Activated naive CD4-positive, alpha-beta T cell treated with anti-CD3 and anti-CD28 coated beads for 36 hours (primary cell): ENCODE measurements around the gene PCDHGC3. TPM values are rescaled to one million over a fixed set of nuclear protein-coding genes. Genes with fewer than 3 reads are reported as not detected.

Source experiments
- CTCF ChIA-PET: fragments of 350-600 bp; sonication (Branson Sonifier 250); formaldehyde crosslinking; loops from one replicate; lab custom pipeline; 2021; ENCODE audit warnings: antibody characterized with exemption; lab: Charles Lee
- DNase-seq: peaks from one replicate; pipeline ENCODE4 v3.0.0-alpha.2; 2020
- H3K27ac Mint-ChIP-seq: one replicate; pipeline ENCODE4 v1.8.0; 2021; ENCODE audit warnings: mild to moderate bottlenecking, mixed read lengths
- H3K27me3 Mint-ChIP-seq: one replicate; pipeline ENCODE4 v1.8.0; 2021; ENCODE audit warnings: low read depth, mixed read lengths
- H3K36me3 Mint-ChIP-seq: one replicate; pipeline ENCODE4 v1.8.0; 2021; ENCODE audit warnings: low read depth, mixed read lengths
- H3K4me1 Mint-ChIP-seq: one replicate; pipeline ENCODE4 v1.8.0; 2021; ENCODE audit warnings: low read depth, mixed read lengths
- H3K4me3 Mint-ChIP-seq: one replicate; pipeline ENCODE4 v1.8.0; 2021; ENCODE audit warnings: mild to moderate bottlenecking, moderate library complexity, mixed read lengths
- H3K9me3 Mint-ChIP-seq: one replicate; pipeline ENCODE4 v1.8.0; 2021; ENCODE audit warnings: mixed read lengths
- intact Hi-C: fragments of 100-400 bp; cut with micrococcal nuclease; formaldehyde crosslinking; loops from one replicate; pipeline ENCODE4 v1.15.1; 2023
- total RNA-seq, 2 experiments: library from RNA; stranded (reverse); gene quantifications; one replicate each; pipeline ENCODE4 v1.2.3, GENCODE V29; 2021

The PCDHGC3 gene
- total RNA-seq, 2 experiments from 2014 or later, result 0.12 to 0.17 TPM

- Mint-ChIP-seq H3K36me3 (no peaks in the 10 kb centered on the region), H3K27ac (no peak overlapping the region), H3K4me3 (no peak overlapping the region), H3K27me3 (peaks cover 21% of the 10 kb centered on the region), H3K9me3 (peaks cover 2% of the 10 kb centered on the region), H3K4me1 (no peaks in the 10 kb centered on the region)
- CTCF ChIA-PET, result interaction anchor here (0.7 to 1.0 kb wide), 2 partner anchors 95 to 288 kb away, joined by 4 read pairs; partner anchors contain the start of gene PCDHGB3
- no peak for DNase-seq
- intact Hi-C loops, result no loop called here
Measured at GRCh38 chr5:141465351-141465750, 10.4 kb upstream of the PCDHGC3 start.

DNA sequence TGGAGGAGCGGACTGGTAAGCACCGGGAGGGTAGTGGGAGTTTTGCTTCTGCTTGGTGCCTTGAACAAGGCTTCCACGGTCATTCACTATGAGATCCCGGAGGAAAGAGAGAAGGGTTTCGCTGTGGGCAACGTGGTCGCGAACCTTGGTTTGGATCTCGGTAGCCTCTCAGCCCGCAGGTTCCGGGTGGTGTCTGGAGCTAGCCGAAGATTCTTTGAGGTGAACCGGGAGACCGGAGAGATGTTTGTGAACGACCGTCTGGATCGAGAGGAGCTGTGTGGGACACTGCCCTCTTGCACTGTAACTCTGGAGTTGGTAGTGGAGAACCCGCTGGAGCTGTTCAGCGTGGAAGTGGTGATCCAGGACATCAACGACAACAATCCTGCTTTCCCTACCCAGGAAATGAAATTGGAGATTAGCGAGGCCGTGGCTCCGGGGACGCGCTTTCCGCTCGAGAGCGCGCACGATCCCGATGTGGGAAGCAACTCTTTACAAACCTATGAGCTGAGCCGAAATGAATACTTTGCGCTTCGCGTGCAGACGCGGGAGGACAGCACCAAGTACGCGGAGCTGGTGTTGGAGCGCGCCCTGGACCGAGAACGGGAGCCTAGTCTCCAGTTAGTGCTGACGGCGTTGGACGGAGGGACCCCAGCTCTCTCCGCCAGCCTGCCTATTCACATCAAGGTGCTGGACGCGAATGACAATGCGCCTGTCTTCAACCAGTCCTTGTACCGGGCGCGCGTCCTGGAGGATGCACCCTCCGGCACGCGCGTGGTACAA, 556 bp downstream of the PCDHGC3 start:
- CTCF ChIA-PET, result interaction anchor here (1.1 to 2.8 kb wide), 10 partner anchors 12 to 82 kb away, joined by 3 to 9 read pairs (median 6); partner anchors contain the start of genes PCDHGA10, PCDHGA12, PCDHGB6 and PCDHGC5
- no peaks in the 10 kb centered on the region for H3K36me3 Mint-ChIP-seq
- peak overlapping the region; percentile 86 for H3K4me3 Mint-ChIP-seq
- H3K27me3 Mint-ChIP-seq, result peaks cover 55% of the 10 kb centered on the region
- intact Hi-C loops, result loop anchor here (2.0 to 5.0 kb wide), 2 partner anchors 54 to 88 kb away; partner anchors contain the start of gene PCDHGA11
- peaks cover 20% of the 10 kb centered on the region for H3K4me1 Mint-ChIP-seq
- H3K9me3 Mint-ChIP-seq, result no peaks in the 10 kb centered on the region
- peak; percentile 31 for DNase-seq
- H3K27ac Mint-ChIP-seq, result no peak overlapping the region

DNA sequence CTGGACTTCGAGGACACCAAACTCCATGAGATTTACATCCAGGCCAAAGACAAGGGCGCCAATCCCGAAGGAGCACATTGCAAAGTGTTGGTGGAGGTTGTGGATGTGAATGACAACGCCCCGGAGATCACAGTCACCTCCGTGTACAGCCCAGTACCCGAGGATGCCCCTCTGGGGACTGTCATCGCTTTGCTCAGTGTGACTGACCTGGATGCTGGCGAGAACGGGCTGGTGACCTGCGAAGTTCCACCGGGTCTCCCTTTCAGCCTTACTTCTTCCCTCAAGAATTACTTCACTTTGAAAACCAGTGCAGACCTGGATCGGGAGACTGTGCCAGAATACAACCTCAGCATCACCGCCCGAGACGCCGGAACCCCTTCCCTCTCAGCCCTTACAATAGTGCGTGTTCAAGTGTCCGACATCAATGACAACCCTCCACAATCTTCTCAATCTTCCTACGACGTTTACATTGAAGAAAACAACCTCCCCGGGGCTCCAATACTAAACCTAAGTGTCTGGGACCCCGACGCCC, 1.3 kb downstream of the PCDHGC3 start:
- intact Hi-C loops, result loop anchor here (2.0 to 5.0 kb wide), 2 partner anchors 55 to 88 kb away; partner anchors contain the start of gene PCDHGA11
- peak overlapping the region; percentile 86 for H3K4me3 Mint-ChIP-seq
- peaks cover 55% of the 10 kb centered on the region for H3K27me3 Mint-ChIP-seq
- no peaks in the 10 kb centered on the region for H3K36me3 Mint-ChIP-seq
- CTCF ChIA-PET, result interaction anchor here (1.8 to 2.3 kb wide), 3 partner anchors 36 to 81 kb away, joined by 6 to 8 read pairs (median 8); partner anchors contain the start of gene PCDHGA10
- no peaks in the 10 kb centered on the region for H3K9me3 Mint-ChIP-seq
- H3K27ac Mint-ChIP-seq, result no peak overlapping the region
- DNase-seq, result no peak
- H3K4me1 Mint-ChIP-seq, result peaks cover 20% of the 10 kb centered on the region

DNA sequence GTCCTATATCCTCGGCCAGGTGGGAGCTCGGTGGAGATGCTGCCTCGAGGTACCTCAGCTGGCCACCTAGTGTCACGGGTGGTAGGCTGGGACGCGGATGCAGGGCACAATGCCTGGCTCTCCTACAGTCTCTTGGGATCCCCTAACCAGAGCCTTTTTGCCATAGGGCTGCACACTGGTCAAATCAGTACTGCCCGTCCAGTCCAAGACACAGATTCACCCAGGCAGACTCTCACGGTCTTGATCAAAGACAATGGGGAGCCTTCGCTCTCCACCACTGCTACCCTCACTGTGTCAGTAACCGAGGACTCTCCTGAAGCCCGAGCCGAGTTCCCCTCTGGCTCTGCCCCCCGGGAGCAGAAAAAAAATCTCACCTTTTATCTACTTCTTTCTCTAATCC, 2.0 kb downstream of the PCDHGC3 start:
- intact Hi-C loops, result loop anchor here (2.0 to 5.0 kb wide), 2 partner anchors 56 to 87 kb away; partner anchors contain the start of gene PCDHGA11
- H3K27ac Mint-ChIP-seq, result no peak overlapping the region
- peaks cover 59% of the 10 kb centered on the region for H3K27me3 Mint-ChIP-seq
- H3K9me3 Mint-ChIP-seq, result no peaks in the 10 kb centered on the region
- peak overlapping the region; percentile 86 for H3K4me3 Mint-ChIP-seq
- CTCF ChIA-PET, result interaction anchor here (0.6 to 2.0 kb wide), 4 partner anchors 44 to 91 kb away, joined by 3 to 6 read pairs (median 3); partner anchors contain the start of genes PCDHGA10 and PCDHGB4
- H3K36me3 Mint-ChIP-seq, result no peaks in the 10 kb centered on the region
- H3K4me1 Mint-ChIP-seq, result peaks cover 20% of the 10 kb centered on the region
- no peak for DNase-seq

DNA sequence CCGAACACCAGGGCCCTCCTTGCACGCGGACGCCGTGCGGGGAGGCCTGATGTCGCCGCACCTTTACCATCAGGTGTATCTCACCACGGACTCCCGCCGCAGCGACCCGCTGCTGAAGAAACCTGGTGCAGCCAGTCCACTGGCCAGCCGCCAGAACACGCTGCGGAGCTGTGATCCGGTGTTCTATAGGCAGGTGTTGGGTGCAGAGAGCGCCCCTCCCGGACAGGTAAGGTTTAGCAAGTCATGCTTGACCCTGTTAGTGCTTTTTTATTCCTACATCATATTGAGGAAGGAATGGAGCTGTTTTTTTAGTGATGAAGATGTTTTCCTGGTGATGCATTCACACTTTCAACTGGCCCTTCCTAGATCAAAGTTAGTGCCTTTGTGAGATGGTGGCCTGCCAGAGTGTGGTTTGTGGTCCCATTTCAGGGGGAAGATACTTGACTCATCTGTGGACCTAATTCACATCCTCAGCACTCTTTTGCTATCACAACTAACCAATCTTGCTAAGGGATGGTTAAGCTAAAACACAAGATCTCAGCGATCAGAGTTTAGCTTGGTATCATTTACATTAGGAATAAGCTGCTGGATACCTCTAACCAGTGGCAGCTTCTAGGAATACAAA, 2.7 kb downstream of the PCDHGC3 start:
- CTCF ChIA-PET, result interaction anchor here (0.6 to 2.0 kb wide), 6 partner anchors 10 to 91 kb away, joined by 3 to 6 read pairs (median 3); partner anchors contain the start of genes PCDHGA10 and PCDHGB4
- Mint-ChIP-seq H3K27me3 (peaks cover 66% of the 10 kb centered on the region), H3K9me3 (no peaks in the 10 kb centered on the region), H3K4me3 (no peak overlapping the region), H3K36me3 (no peaks in the 10 kb centered on the region), H3K4me1 (peaks cover 20% of the 10 kb centered on the region), H3K27ac (no peak overlapping the region)
- DNase-seq, result no peak
- intact Hi-C loops, result loop anchor here (5.0 kb wide), 1 partner anchor 56 kb away; the partner anchor contains the start of gene PCDHGA11

DNA sequence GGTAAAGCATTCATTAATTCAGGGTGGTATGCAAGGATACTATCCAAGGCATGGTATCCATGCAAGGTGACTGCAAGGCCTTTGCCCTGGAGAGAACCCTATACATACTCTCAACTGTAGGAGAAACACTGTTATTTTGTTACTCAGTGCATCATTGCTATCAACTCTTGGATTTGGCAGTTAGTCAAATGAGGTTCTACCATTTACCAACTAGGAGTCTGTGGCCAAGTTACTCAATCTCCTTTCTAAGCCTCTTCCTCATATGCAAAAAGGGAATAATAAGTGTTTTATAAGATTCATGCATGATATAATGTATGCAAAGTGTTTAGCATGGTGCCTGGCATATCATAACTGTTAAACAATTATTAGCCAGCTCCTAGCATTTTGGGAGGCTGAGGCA, 4.0 kb downstream of the PCDHGC3 start:
- CTCF ChIA-PET, result interaction anchor here (1.1 kb wide), 1 partner anchor 66 kb away, joined by 3 read pairs; no protein-coding TSS in a partner anchor
- Mint-ChIP-seq H3K36me3 (no peaks in the 10 kb centered on the region), H3K4me3 (no peak overlapping the region), H3K9me3 (no peaks in the 10 kb centered on the region), H3K27me3 (peaks cover 79% of the 10 kb centered on the region), H3K4me1 (peaks cover 23% of the 10 kb centered on the region), H3K27ac (no peak overlapping the region)
- intact Hi-C loops, result loop anchor here (5.0 kb wide), 1 partner anchor 57 kb away; the partner anchor contains the start of gene PCDHGA11
- no peak for DNase-seq

DNA sequence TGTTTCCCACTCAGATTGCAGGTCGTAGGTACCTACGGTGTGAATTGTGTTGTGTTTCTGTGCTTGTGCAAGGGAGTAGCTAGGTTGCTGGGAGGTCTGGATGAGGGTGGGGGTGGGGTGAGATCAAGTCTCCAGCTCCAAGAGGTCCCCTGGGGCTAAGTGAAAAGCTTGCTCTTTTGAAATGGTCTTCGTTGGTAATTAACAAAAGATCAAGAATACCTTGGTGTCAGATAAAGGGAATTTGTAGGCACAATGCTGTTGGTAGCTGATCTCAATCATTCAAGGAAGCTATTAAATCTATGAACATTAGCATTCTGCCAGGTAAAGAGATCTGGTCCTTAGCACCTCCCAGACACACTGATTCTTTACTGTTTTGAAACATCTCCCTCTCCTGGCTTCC, 8.1 kb downstream of the PCDHGC3 start:
- H3K27me3 Mint-ChIP-seq, result peaks cover 81% of the 10 kb centered on the region
- no peaks in the 10 kb centered on the region for H3K9me3 Mint-ChIP-seq
- no peak for DNase-seq
- intact Hi-C loops, result no loop called here
- H3K4me1 Mint-ChIP-seq, result peaks cover 9% of the 10 kb centered on the region
- CTCF ChIA-PET, result interaction anchor here (0.7 to 2.0 kb wide), 5 partner anchors 12 to 190 kb away, joined by 3 to 10 read pairs (median 6); no protein-coding TSS in a partner anchor
- no peaks in the 10 kb centered on the region for H3K36me3 Mint-ChIP-seq
- H3K4me3 Mint-ChIP-seq, result no peak overlapping the region
- no peak overlapping the region for H3K27ac Mint-ChIP-seq

DNA sequence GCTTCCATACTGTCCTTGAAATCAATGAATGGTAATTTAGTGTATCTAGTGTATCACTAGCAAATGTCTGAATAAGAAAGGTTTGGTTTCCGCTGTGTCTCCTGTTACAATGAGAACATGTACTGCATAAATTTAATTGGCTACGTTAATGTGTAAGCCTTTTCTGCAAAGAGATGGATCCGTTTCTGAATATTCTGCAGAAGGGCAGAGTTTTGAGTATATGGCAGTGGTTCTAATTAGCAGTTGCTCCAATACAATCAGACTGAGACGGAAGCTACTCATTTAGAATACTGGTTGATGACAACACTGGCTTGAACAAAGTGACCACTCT, 8.5 kb downstream of the PCDHGC3 start:
- intact Hi-C loops, result no loop called here
- H3K9me3 Mint-ChIP-seq, result no peaks in the 10 kb centered on the region
- no peak overlapping the region for H3K4me3 Mint-ChIP-seq
- no peak overlapping the region for H3K27ac Mint-ChIP-seq
- peaks cover 9% of the 10 kb centered on the region for H3K4me1 Mint-ChIP-seq
- H3K36me3 Mint-ChIP-seq, result no peaks in the 10 kb centered on the region
- no peak for DNase-seq
- CTCF ChIA-PET, result interaction anchor here (1.2 to 2.0 kb wide), 4 partner anchors 13 to 80 kb away, joined by 3 to 9 read pairs (median 6); no protein-coding TSS in a partner anchor
- H3K27me3 Mint-ChIP-seq, result peaks cover 81% of the 10 kb centered on the region

GRCh38 chr5:141484641-141485311, 9.0 kb downstream of the PCDHGC3 start, which contains the start of gene PCDHGC4:
PCDHGC4 (plus strand) TSS chr5:141485030; CDS start chr5:141485174, 144 bp downstream.
- peak; percentile 16 for DNase-seq
- Mint-ChIP-seq H3K4me3 (peak within 1 kb of the TSS; percentile 45), H3K4me1 (peaks cover 9% of the 10 kb centered on the region), H3K36me3 (no peaks in the 10 kb centered on the region), H3K27ac (no peak within 1 kb of the TSS), H3K27me3 (peaks cover 82% of the 10 kb centered on the region), H3K9me3 (no peaks in the 10 kb centered on the region)
- CTCF ChIA-PET, result interaction anchor here (1.0 to 2.0 kb wide), 5 partner anchors 28 to 80 kb away, joined by 3 to 9 read pairs (median 6); partner anchors contain the start of gene PCDHGA12
- intact Hi-C loops, result no loop called here

DNA sequence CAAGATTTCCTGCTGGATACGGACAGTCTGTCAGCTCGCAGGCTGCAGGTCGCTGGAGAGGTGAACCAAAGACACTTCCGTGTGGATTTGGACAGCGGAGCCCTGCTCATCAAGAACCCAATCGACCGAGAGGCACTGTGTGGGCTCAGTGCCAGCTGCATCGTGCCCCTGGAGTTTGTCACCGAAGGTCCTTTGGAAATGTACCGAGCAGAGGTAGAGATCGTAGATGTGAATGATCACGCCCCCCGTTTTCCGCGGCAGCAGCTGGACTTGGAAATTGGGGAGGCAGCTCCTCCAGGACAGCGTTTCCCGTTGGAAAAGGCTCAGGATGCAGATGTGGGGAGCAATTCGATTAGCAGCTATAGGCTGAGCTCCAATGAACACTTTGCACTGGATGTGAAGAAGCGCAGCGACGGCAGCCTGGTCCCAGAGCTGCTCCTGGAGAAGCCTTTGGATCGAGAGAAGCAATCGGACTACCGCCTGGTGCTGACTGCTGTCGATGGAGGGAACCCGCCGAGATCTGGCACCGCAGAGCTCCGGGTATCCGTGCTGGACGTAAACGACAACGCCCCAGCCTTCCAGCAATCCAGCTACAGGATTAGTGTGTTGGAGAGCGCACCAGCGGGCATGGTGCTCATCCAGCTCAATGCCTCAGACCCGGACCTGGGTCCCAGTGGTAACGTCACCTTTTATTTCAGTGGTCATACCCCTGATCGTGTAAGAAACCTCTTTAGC, 9.7 kb downstream of the PCDHGC3 start:
- Mint-ChIP-seq H3K4me1 (peaks cover 9% of the 10 kb centered on the region), H3K36me3 (no peaks in the 10 kb centered on the region), H3K9me3 (no peaks in the 10 kb centered on the region), H3K4me3 (peak overlapping the region; percentile 45), H3K27ac (no peak overlapping the region), H3K27me3 (peaks cover 81% of the 10 kb centered on the region)
- CTCF ChIA-PET, result interaction anchor here (1.0 to 2.0 kb wide), 5 partner anchors 28 to 115 kb away, joined by 3 to 6 read pairs (median 4); partner anchors contain the start of genes PCDHGA12 and PCDHGB3
- no peak for DNase-seq
- intact Hi-C loops, result no loop called here

- intact Hi-C loops, result no loop called here
- CTCF ChIA-PET, result interaction anchor here (1.0 to 1.7 kb wide), 5 partner anchors 26 to 116 kb away, joined by 3 to 6 read pairs (median 3); partner anchors contain the start of genes PCDHGA12 and PCDHGB3
- H3K4me1 Mint-ChIP-seq, result peaks cover 9% of the 10 kb centered on the region
Measured at GRCh38 chr5:141486091-141486490, 10.3 kb downstream of the PCDHGC3 start.

More at GRCh38 chr5:141486091-141486490, 10.3 kb downstream of the PCDHGC3 start:
- H3K27me3 Mint-ChIP-seq, result peaks cover 81% of the 10 kb centered on the region
- DNase-seq, result no peak
- H3K9me3 Mint-ChIP-seq, result no peaks in the 10 kb centered on the region
- H3K27ac Mint-ChIP-seq, result no peak overlapping the region
- no peak overlapping the region for H3K4me3 Mint-ChIP-seq
- H3K36me3 Mint-ChIP-seq, result no peaks in the 10 kb centered on the region
